SK-N-SH treated with all-trans-retinoic acid at 6 μM for 48 hours (cell line): ENCODE data around the gene SUDS3.

ENCODE experiments used
- BACH2 ChIP-seq: fragments of 250-450 bp; sonication (Bioruptor Pico); IDR thresholded peaks from 2 replicates; pipeline ENCODE4 v1.9.0; 2021; ENCODE audit warnings: mild to moderate bottlenecking, borderline replicate concordance
- CSDC2 ChIP-seq: fragments of 250-450 bp; sonication (Bioruptor Pico); IDR thresholded peaks from 2 replicates; pipeline ENCODE4 v1.5.0; 2020; ENCODE audit warnings: mild to moderate bottlenecking, moderate library complexity
- RARB ChIP-seq: fragments of 250-450 bp; sonication (Bioruptor Pico); IDR thresholded peaks from 2 replicates; pipeline ENCODE4 v1.8.0; 2021; ENCODE audit warnings: mild to moderate bottlenecking, moderate library complexity
- TOX ChIP-seq: fragments of 250-450 bp; sonication (Bioruptor Pico); IDR thresholded peaks from 2 replicates; pipeline ENCODE4 v1.8.0; 2021; ENCODE audit warnings: mild to moderate bottlenecking, moderate library complexity, borderline replicate concordance
- ZNF565 ChIP-seq: fragments of 450-650 bp; formaldehyde crosslinking; conservative IDR thresholded peaks from 2 replicates; pipeline ENCODE4 v1.5.0; 2020; ENCODE audit warnings: low read depth, mild to moderate bottlenecking, moderate library complexity
- TF ChIP-seq, protein P1 (sequence below): fragments of 250-450 bp; sonication (Bioruptor Pico); IDR thresholded peaks from 2 replicates; pipeline ENCODE4 v1.8.0; 2020; ENCODE audit warnings: mild to moderate bottlenecking, moderate library complexity, borderline replicate concordance

DNA sequence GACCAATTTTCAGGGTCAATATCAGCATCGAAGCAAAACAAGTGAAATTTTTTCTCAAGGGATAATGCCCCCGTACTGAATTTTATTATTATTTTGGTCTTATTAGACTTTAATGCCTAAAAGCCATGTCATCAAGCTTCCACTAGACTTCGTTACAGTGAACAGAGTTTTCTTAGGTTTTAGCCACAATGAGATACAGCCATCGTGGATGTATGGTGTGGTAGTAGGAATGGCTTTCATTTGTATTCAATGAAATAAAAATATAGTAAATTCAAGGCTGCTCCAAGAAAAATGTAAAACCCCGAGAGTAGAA, 15.3 kb upstream of the SUDS3 start:
- no peak for TF ChIP-seq BACH2
- no peak for TF ChIP-seq RARB (CRISPR knock-in tag)
- TF ChIP-seq TOX (CRISPR knock-in tag), result no peak
- TF ChIP-seq ZNF565, result no peak
- TF ChIP-seq, protein P1, sequence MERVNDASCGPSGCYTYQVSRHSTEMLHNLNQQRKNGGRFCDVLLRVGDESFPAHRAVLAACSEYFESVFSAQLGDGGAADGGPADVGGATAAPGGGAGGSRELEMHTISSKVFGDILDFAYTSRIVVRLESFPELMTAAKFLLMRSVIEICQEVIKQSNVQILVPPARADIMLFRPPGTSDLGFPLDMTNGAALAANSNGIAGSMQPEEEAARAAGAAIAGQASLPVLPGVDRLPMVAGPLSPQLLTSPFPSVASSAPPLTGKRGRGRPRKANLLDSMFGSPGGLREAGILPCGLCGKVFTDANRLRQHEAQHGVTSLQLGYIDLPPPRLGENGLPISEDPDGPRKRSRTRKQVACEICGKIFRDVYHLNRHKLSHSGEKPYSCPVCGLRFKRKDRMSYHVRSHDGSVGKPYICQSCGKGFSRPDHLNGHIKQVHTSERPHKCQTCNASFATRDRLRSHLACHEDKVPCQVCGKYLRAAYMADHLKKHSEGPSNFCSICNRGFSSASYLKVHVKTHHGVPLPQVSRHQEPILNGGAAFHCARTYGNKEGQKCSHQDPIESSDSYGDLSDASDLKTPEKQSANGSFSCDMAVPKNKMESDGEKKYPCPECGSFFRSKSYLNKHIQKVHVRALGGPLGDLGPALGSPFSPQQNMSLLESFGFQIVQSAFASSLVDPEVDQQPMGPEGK, result no peak
- no peak for TF ChIP-seq CSDC2 (CRISPR knock-in tag)
